H9 (cell line): ENCODE data around the gene SIGMAR1. TPM values are rescaled to one million over a fixed set of nuclear protein-coding genes. Genes with fewer than 3 reads are reported as not detected.

Experiments
- DNase-seq: peaks from one replicate; pipeline ENCODE4 v3.0.0-alpha.2; 2017
- H2AFZ ChIP-seq: one replicate; pipeline ENCODE4 v1.6.1; 2013; ENCODE audit warnings: mild to moderate bottlenecking, low read length, control low read depth, moderate library complexity
- H2AK5ac ChIP-seq: 2 replicates; pipeline ENCODE4 v1.6.1; 2013; ENCODE audit warnings: low read length, control low read depth, mixed read lengths; ENCODE audit not compliant: insufficient read length
- H2BK120ac ChIP-seq: one replicate; pipeline ENCODE4 v1.6.1; 2013; ENCODE audit warnings: low read depth, mild to moderate bottlenecking, low read length, control low read depth, inconsistent platforms; ENCODE audit not compliant: poor library complexity, severe bottlenecking
- H2BK12ac ChIP-seq: 2 replicates; pipeline ENCODE4 v1.6.1; 2013; ENCODE audit warnings: low read length, control low read depth, mixed read lengths, low read depth; ENCODE audit not compliant: insufficient read length
- H2BK15ac ChIP-seq: 2 replicates; pipeline ENCODE4 v1.6.1; 2013; ENCODE audit warnings: low read depth, low read length, control low read depth
- H2BK20ac ChIP-seq: one replicate; pipeline ENCODE4 v1.6.1; 2013; ENCODE audit warnings: low read depth, mild to moderate bottlenecking, low read length, control low read depth, inconsistent platforms; ENCODE audit not compliant: poor library complexity, severe bottlenecking
- H2BK5ac ChIP-seq: 2 replicates; pipeline ENCODE4 v1.6.1; 2013; ENCODE audit warnings: low read length, control low read depth, mixed read lengths; ENCODE audit not compliant: insufficient read length
- H3K14ac ChIP-seq: 2 replicates; pipeline ENCODE4 v1.6.1; 2013; ENCODE audit warnings: low read length, control low read depth; ENCODE audit not compliant: insufficient read depth
- H3K18ac ChIP-seq: 2 replicates; pipeline ENCODE4 v1.6.1; 2013; ENCODE audit warnings: low read depth, mild to moderate bottlenecking, mixed read lengths, low read length, control low read depth; ENCODE audit not compliant: insufficient read length
- H3K23ac ChIP-seq: 2 replicates; pipeline ENCODE4 v1.6.1; 2013; ENCODE audit warnings: low read length, control low read depth, mixed read lengths, low read depth; ENCODE audit not compliant: insufficient read length
- H3K23me2 ChIP-seq: 2 replicates; pipeline ENCODE4 v1.6.1; 2013; ENCODE audit warnings: low read depth, mild to moderate bottlenecking, mixed read lengths, low read length, control low read depth; ENCODE audit not compliant: insufficient read length, poor library complexity, severe bottlenecking
- H3K27ac ChIP-seq: 2 replicates; pipeline ENCODE4 v1.5.1; 2013; ENCODE audit warnings: low read length, control low read depth, mixed read lengths, low read depth; ENCODE audit not compliant: insufficient read length
- H3K27me3 ChIP-seq: 2 replicates; pipeline ENCODE4 v1.6.1; 2013; ENCODE audit warnings: low read length, control low read depth, inconsistent platforms; ENCODE audit not compliant: insufficient read depth
- H3K4ac ChIP-seq: 2 replicates; pipeline ENCODE4 v1.6.1; 2013; ENCODE audit warnings: low read depth, mild to moderate bottlenecking, control low read depth, inconsistent platforms, low read length, moderate library complexity
- H3K4me1 ChIP-seq: 2 replicates; pipeline ENCODE4 v1.6.1; 2013; ENCODE audit warnings: low read length, control low read depth, inconsistent platforms; ENCODE audit not compliant: insufficient read depth
- H3K4me2 ChIP-seq: 2 replicates; pipeline ENCODE4 v1.6.1; 2013; ENCODE audit warnings: low read length, control low read depth, mixed read lengths; ENCODE audit not compliant: insufficient read length, insufficient read depth
- H3K56ac ChIP-seq: 2 replicates; pipeline ENCODE4 v1.6.1; 2013; ENCODE audit warnings: low read depth, mild to moderate bottlenecking, mixed read lengths, low read length, control low read depth; ENCODE audit not compliant: insufficient read length
- H3K79me1 ChIP-seq: 2 replicates; pipeline ENCODE4 v1.6.1; 2013; ENCODE audit warnings: low read depth, mild to moderate bottlenecking, moderate library complexity, low read length, control low read depth, inconsistent platforms; ENCODE audit not compliant: insufficient read depth, poor library complexity, severe bottlenecking
- H3K79me2 ChIP-seq: 2 replicates; pipeline ENCODE4 v1.6.1; 2013; ENCODE audit warnings: low read length, control low read depth, inconsistent platforms; ENCODE audit not compliant: insufficient read depth
- H3K9ac ChIP-seq: 2 replicates; pipeline ENCODE4 v1.6.1; 2013; ENCODE audit warnings: low read length, control low read depth, mixed read lengths; ENCODE audit not compliant: insufficient read length; ENCODE audit errors: extremely low read depth
- H3K9me3 ChIP-seq: one replicate; pipeline ENCODE4 v1.6.1; 2013; ENCODE audit warnings: low read depth, low read length, inconsistent platforms; ENCODE audit not compliant: control insufficient read depth
- H3T11ph ChIP-seq: one replicate; pipeline ENCODE4 v1.6.1; 2013; ENCODE audit warnings: mild to moderate bottlenecking, low read length, control low read depth, inconsistent platforms
- H4K20me1 ChIP-seq: one replicate; pipeline ENCODE4 v1.6.1; 2013; ENCODE audit not compliant: control insufficient read depth, insufficient read length, insufficient read depth
- H4K5ac ChIP-seq: 2 replicates; pipeline ENCODE4 v1.6.1; 2013; ENCODE audit warnings: low read depth, mild to moderate bottlenecking, mixed read lengths, low read length, control low read depth; ENCODE audit not compliant: insufficient read length
- H4K8ac ChIP-seq: replicated peaks from 2 replicates; pipeline ENCODE4 v1.6.1; 2013; ENCODE audit warnings: low read length, control low read depth, mixed read lengths, low read depth; ENCODE audit not compliant: insufficient read length
- H4K91ac ChIP-seq: 2 replicates; pipeline ENCODE4 v1.6.1; 2013; ENCODE audit warnings: low read depth, mild to moderate bottlenecking, moderate library complexity, mixed read lengths, low read length, control low read depth; ENCODE audit not compliant: insufficient read length
- H3K27ac Mint-ChIP-seq, 3 experiments: 2 replicates in 2 of 3; 3 replicates in 1 of 3; pipeline ENCODE4 v1.8.0; 2020 to 2021; ENCODE audit warnings: mixed read lengths in 3 of 3, mild to moderate bottlenecking in 1 of 3, moderate library complexity in 1 of 3
- H3K27me3 Mint-ChIP-seq: 2 replicates; pipeline ENCODE4 v1.8.0; 2021; ENCODE audit warnings: low read depth, mild to moderate bottlenecking, moderate library complexity, mixed read lengths
- H3K36me3 Mint-ChIP-seq, 3 experiments: 2 replicates in 2 of 3; 3 replicates in 1 of 3; pipeline ENCODE4 v1.8.0; 2020 to 2021; ENCODE audit warnings: low read depth in 3 of 3, mixed read lengths in 3 of 3; ENCODE audit not compliant: insufficient read depth in 1 of 3
- H3K4me1 Mint-ChIP-seq, 2 experiments: 2 replicates each; pipeline ENCODE4 v1.8.0; 2020; ENCODE audit warnings: mixed read lengths in 2 of 2
- H3K4me3 Mint-ChIP-seq, 2 experiments: 2 replicates in 1 of 2; 3 replicates in 1 of 2; pipeline ENCODE4 v1.8.0; 2020 to 2021; ENCODE audit warnings: mild to moderate bottlenecking in 2 of 2, mixed read lengths in 2 of 2, moderate library complexity in 1 of 2
- H3K9me3 Mint-ChIP-seq, 2 experiments: 2 replicates in 1 of 2; 3 replicates in 1 of 2; pipeline ENCODE4 v1.8.0; 2020; ENCODE audit warnings: mild to moderate bottlenecking in 2 of 2, mixed read lengths in 2 of 2, moderate library complexity in 1 of 2
- WGBS: extraction: QIAGEN DNeasy Blood & Tissue Kit; methylation state at CpG from one replicate; pipeline ENCODE4 v1.1.7; 2013; ENCODE audit warnings: missing lambda C conversion rate, low lambda C conversion rate, mixed read lengths; ENCODE audit not compliant: insufficient read length; ENCODE audit errors: extremely low coverage; 5-methylcytosine and 5-hydroxymethylcytosine counted together
- total RNA-seq: library from RNA; stranded (reverse); gene quantifications from 2 replicates; pipeline ENCODE4 v1.2.1, GENCODE V29; 2021
- TF ChIP-seq, protein P1 (sequence below): fragments of 200-600 bp; sonication (generic); conservative IDR thresholded peaks from 3 replicates; pipeline ENCODE4 v1.8.0; 2021; ENCODE audit warnings: antibody characterized with exemption, mild to moderate bottlenecking

Gene SIGMAR1
- total RNA-seq, 1 experiment from 2014 or later = 68.3 TPM

GRCh38 chr9:34636791-34637355, 714 bp downstream of the SIGMAR1 start:
- Histone ChIP-seq H3K27ac (no peak overlapping the region), H3K79me2 (no peaks in the 10 kb centered on the region; the same call in 1 of the 2 replicates), H2BK120ac (no peak overlapping the region), H2AK5ac (no peak overlapping the region), H3T11ph (no peak overlapping the region), H3K56ac (no peak overlapping the region), H3K23me2 (peaks cover 11% of the 10 kb centered on the region), H3K79me1 (no peaks in the 10 kb centered on the region), H3K14ac (peak overlapping the region; percentile 85), H3K4me1 (peaks cover 4% of the 10 kb centered on the region; the same call in 1 of the 2 replicates), H2BK12ac (no peak overlapping the region), H2BK20ac (no peak overlapping the region), H3K9ac (peak overlapping the region; percentile 54), H3K27me3 (no peaks in the 10 kb centered on the region), H2AFZ (no peak overlapping the region), H2BK5ac (no peak overlapping the region), H4K91ac (no peak overlapping the region), H3K4ac (no peak overlapping the region), H4K5ac (no peak overlapping the region), H3K18ac (peak overlapping the region; percentile 36), H4K20me1 (no peaks in the 10 kb centered on the region), H3K23ac (no peak overlapping the region), H4K8ac (no peak overlapping the region), H3K9me3 (no peaks in the 10 kb centered on the region), H3K4me2 (peak overlapping the region; percentile 75), H2BK15ac (no peak overlapping the region)
- peak overlapping the region; percentile 87 to 89 for H3K4me3 Mint-ChIP-seq
- no peaks in the 10 kb centered on the region for H3K9me3 Mint-ChIP-seq
- H3K4me1 Mint-ChIP-seq = peaks cover 17 to 27% of the 10 kb centered on the region in 2 experiments
- TF ChIP-seq, protein P1, sequence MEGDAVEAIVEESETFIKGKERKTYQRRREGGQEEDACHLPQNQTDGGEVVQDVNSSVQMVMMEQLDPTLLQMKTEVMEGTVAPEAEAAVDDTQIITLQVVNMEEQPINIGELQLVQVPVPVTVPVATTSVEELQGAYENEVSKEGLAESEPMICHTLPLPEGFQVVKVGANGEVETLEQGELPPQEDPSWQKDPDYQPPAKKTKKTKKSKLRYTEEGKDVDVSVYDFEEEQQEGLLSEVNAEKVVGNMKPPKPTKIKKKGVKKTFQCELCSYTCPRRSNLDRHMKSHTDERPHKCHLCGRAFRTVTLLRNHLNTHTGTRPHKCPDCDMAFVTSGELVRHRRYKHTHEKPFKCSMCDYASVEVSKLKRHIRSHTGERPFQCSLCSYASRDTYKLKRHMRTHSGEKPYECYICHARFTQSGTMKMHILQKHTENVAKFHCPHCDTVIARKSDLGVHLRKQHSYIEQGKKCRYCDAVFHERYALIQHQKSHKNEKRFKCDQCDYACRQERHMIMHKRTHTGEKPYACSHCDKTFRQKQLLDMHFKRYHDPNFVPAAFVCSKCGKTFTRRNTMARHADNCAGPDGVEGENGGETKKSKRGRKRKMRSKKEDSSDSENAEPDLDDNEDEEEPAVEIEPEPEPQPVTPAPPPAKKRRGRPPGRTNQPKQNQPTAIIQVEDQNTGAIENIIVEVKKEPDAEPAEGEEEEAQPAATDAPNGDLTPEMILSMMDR = no peak
- WGBS = no CpG with 5 or more reads among the region's 23 CpGs
- H3K27ac Mint-ChIP-seq = peak overlapping the region in 1 of 3 experiments; percentile 44; a peak in 1 of 7 replicates
- H3K27me3 Mint-ChIP-seq = peaks cover 21% of the 10 kb centered on the region
- DNase-seq = no peak
- peaks cover 2 to 15% (median 10%) of the 10 kb centered on the region in 3 experiments; a peak in 6 of 7 replicates for H3K36me3 Mint-ChIP-seq
